DOHH2 (cell line): ENCODE data around the gene SDF2L1.
"Not testable (repeated sequence)": the region's sequence is repeated elsewhere in the genome, so short reads cannot be mapped to it uniquely, and the experiment has no call there.

Source experiments
- CTCF ChIP-seq: fragments of 200-600 bp; sonication (generic); IDR thresholded peaks from one replicate; pipeline ENCODE4 v1.5.1; 2014; ENCODE audit warnings: antibody characterized with exemption, mild to moderate bottlenecking, low read depth, low read length; ENCODE audit not compliant: poor library complexity, severe bottlenecking
- EZH2phosphoT487 ChIP-seq: fragments of 200-600 bp; sonication (generic); IDR thresholded peaks from 2 replicates; pipeline ENCODE4 v1.6.1; 2017; ENCODE audit warnings: borderline replicate concordance, mild to moderate bottlenecking, antibody characterized with exemption, low read length, moderate library complexity, mixed read lengths

DNA sequence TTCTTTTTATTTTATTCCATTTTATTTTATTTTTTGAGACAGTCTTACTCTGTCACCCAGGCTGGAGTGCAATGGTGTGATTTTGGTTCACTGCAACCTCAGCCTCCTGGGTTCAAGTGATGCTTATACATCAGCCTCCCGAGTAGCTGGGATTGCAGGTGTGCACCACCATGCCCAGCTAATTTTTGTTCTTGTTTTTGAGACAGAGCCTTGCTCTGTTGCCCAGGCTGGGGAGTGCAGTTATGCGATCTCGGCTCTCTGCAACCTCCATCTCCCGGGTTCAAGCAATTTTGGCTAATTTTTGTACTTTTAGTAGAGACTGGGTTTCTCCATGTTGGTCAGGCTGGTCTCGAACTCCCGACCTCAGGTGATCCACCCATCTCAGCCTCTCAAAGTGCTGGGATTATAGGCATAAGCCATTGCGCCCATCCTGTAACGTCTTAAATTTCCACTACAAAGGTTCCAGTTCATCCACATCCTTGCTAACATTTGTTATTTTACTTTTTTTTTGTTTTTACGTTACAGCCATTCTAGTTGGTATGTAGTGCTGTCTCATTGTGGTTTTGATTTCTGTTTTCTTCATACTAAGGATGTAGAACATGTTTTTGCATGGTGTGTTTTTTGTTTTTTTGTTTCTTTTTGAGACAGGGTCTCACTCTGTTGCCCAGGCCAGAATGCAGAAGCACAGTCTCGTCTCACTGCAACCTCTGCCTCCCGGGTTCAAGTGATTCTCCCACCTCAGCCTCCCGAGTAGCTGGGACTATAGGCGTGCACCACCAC is 45.6 kb upstream of the SDF2L1 start:
- TF ChIP-seq CTCF, EZH2phosphoT487: not testable (repeated sequence)
